Hepatocyte (in vitro differentiated cells): ENCODE measurements around the gene ITPRIPL2. TPM values are rescaled to one million over a fixed set of nuclear protein-coding genes. Genes with fewer than 3 reads are reported as not detected.

ENCODE experiments used
- DNase-seq: peaks from one replicate; pipeline ENCODE4 v3.0.0-alpha.2; 2016; ENCODE audit warnings: low spot score
- H2AFZ ChIP-seq: fragments of 200-600 bp; sonication (generic); 2 replicates; pipeline ENCODE4 v1.6.0; 2016; ENCODE audit warnings: antibody characterized with exemption, mild to moderate bottlenecking
- H3K27ac ChIP-seq: fragments of 200-600 bp; sonication (generic); 2 replicates; pipeline ENCODE4 v1.5.1; 2016; ENCODE audit warnings: mild to moderate bottlenecking
- H3K27me3 ChIP-seq: fragments of 200-600 bp; sonication (generic); 2 replicates; pipeline ENCODE4 v1.6.1; 2016
- H3K36me3 ChIP-seq: fragments of 200-600 bp; sonication (generic); replicated peaks from 2 replicates; pipeline ENCODE4 v1.5.1; 2016; ENCODE audit warnings: low read depth; ENCODE audit not compliant: insufficient read depth
- H3K4me1 ChIP-seq: fragments of 200-600 bp; sonication (generic); 2 replicates; pipeline ENCODE4 v1.5.1; 2016; ENCODE audit warnings: mild to moderate bottlenecking, moderate library complexity; ENCODE audit not compliant: insufficient read depth
- H3K4me2 ChIP-seq: fragments of 200-600 bp; sonication (generic); 2 replicates; pipeline ENCODE4 v1.6.0; 2016
- H3K4me3 ChIP-seq: fragments of 200-600 bp; sonication (generic); 2 replicates; pipeline ENCODE4 v1.5.1; 2016; ENCODE audit warnings: mild to moderate bottlenecking
- H3K79me2 ChIP-seq: fragments of 200-600 bp; sonication (generic); 2 replicates; pipeline ENCODE4 v1.6.0; 2017; ENCODE audit warnings: mild to moderate bottlenecking
- H3K9me2 ChIP-seq: fragments of 200-600 bp; sonication (generic); replicated peaks from 2 replicates; pipeline ENCODE4 v1.6.0; 2017; ENCODE audit warnings: mild to moderate bottlenecking; ENCODE audit not compliant: insufficient read depth
- H3K9me3 ChIP-seq: fragments of 200-600 bp; sonication (generic); 2 replicates; pipeline ENCODE4 v1.5.1; 2016; ENCODE audit warnings: low read depth, mild to moderate bottlenecking
- H4K20me1 ChIP-seq: fragments of 200-600 bp; sonication (generic); 2 replicates; pipeline ENCODE4 v1.6.0; 2016; ENCODE audit warnings: mild to moderate bottlenecking; ENCODE audit not compliant: insufficient read depth, poor library complexity, severe bottlenecking
- EZH2 ChIP-seq: fragments of 200-600 bp; sonication (generic); IDR thresholded peaks from 2 replicates; pipeline ENCODE4 v1.6.1; 2016; ENCODE audit warnings: antibody characterized with exemption, mild to moderate bottlenecking, borderline replicate concordance
- EZH2phosphoT487 ChIP-seq: fragments of 200-600 bp; sonication (generic); IDR thresholded peaks from one replicate; pipeline ENCODE4 v1.6.1; 2018; ENCODE audit warnings: antibody characterized with exemption, mild to moderate bottlenecking, low read depth, moderate library complexity; ENCODE audit not compliant: unreplicated experiment, severe bottlenecking
- WGBS: methylation state at CpG from one replicate; pipeline ENCODE4 v1.1.6; 2016; ENCODE audit warnings: low lambda C conversion rate; ENCODE audit errors: missing lambda C conversion rate; 5-methylcytosine and 5-hydroxymethylcytosine counted together
- polyA plus RNA-seq: library from polyadenylated mRNA; unstranded; fragments of >200 nt; fragmentation: Nextera tagmentation; extraction: Ambion mirVana; gene quantifications from 2 replicates; pipeline ENCODE4 v1.2.1, GENCODE V29; 2016
- total RNA-seq: library from RNA; depleted of rRNA; stranded (reverse); fragments of >200 nt; gene quantifications from 2 replicates; pipeline ENCODE4 v1.2.3, GENCODE V29; 2014
- TF ChIP-seq, protein P1 (sequence below): fragments of 200-600 bp; sonication (generic); IDR thresholded peaks from 2 replicates; pipeline ENCODE4 v1.5.1; 2016; ENCODE audit warnings: antibody characterized with exemption, mild to moderate bottlenecking; ENCODE audit not compliant: poor library complexity

Gene ITPRIPL2
- total and polyA plus RNA-seq, 2 experiments from 2014 or later, result 10.3 to 20.1 TPM

GRCh38 chr16:19086322-19087199 lies 27.2 kb upstream of the ITPRIPL2 start:
- Histone ChIP-seq H3K27ac (peak overlapping the region; percentile 31), H3K36me3 (peaks cover 3% of the 10 kb centered on the region), H3K4me3 (peak overlapping the region; percentile 29), H3K4me1 (peaks cover 10% of the 10 kb centered on the region), H3K27me3 (no peaks in the 10 kb centered on the region), H3K9me2 (no peaks in the 10 kb centered on the region), H3K4me2 (peak overlapping the region; percentile 93), H2AFZ (peak overlapping the region; percentile 96), H4K20me1 (no peaks in the 10 kb centered on the region), H3K79me2 (no peaks in the 10 kb centered on the region), H3K9me3 (no peaks in the 10 kb centered on the region)
- peak; percentile 93 for DNase-seq
- TF ChIP-seq, protein P1, sequence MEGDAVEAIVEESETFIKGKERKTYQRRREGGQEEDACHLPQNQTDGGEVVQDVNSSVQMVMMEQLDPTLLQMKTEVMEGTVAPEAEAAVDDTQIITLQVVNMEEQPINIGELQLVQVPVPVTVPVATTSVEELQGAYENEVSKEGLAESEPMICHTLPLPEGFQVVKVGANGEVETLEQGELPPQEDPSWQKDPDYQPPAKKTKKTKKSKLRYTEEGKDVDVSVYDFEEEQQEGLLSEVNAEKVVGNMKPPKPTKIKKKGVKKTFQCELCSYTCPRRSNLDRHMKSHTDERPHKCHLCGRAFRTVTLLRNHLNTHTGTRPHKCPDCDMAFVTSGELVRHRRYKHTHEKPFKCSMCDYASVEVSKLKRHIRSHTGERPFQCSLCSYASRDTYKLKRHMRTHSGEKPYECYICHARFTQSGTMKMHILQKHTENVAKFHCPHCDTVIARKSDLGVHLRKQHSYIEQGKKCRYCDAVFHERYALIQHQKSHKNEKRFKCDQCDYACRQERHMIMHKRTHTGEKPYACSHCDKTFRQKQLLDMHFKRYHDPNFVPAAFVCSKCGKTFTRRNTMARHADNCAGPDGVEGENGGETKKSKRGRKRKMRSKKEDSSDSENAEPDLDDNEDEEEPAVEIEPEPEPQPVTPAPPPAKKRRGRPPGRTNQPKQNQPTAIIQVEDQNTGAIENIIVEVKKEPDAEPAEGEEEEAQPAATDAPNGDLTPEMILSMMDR, result peak; percentile 99
- TF ChIP-seq EZH2phosphoT487 (no peak), EZH2 (no peak)
- WGBS, result 16% methylated on average over 52 of the region's 52 CpGs

- H3K4me3 ChIP-seq, result no peak overlapping the region
- H3K9me2 ChIP-seq, result no peaks in the 10 kb centered on the region
- no peaks in the 10 kb centered on the region for H3K79me2 ChIP-seq
- peaks cover 14% of the 10 kb centered on the region for H3K4me1 ChIP-seq
- H3K4me2 ChIP-seq, result no peak overlapping the region
- H3K27ac ChIP-seq, result no peak overlapping the region
- H2AFZ ChIP-seq, result no peak overlapping the region
- DNase-seq, result no peak
- no peaks in the 10 kb centered on the region for H3K36me3 ChIP-seq
- TF ChIP-seq EZH2 (no peak), EZH2phosphoT487 (no peak)
- TF ChIP-seq, protein P1, result no peak
- no peaks in the 10 kb centered on the region for H3K27me3 ChIP-seq
- WGBS, result 93% methylated on average over 5 of the region's 5 CpGs
- no peaks in the 10 kb centered on the region for H3K9me3 ChIP-seq
- no peaks in the 10 kb centered on the region for H4K20me1 ChIP-seq
These were observed 25.3 kb upstream of the ITPRIPL2 start for GRCh38 chr16:19088341-19088916.

- H3K4me2 ChIP-seq, result no peak overlapping the region
- no peaks in the 10 kb centered on the region for H3K36me3 ChIP-seq
- TF ChIP-seq EZH2phosphoT487 (no peak), EZH2 (no peak)
- TF ChIP-seq, protein P1, result no peak
- H3K9me2 ChIP-seq, result no peaks in the 10 kb centered on the region
- H3K27me3 ChIP-seq, result no peaks in the 10 kb centered on the region
- H3K9me3 ChIP-seq, result no peaks in the 10 kb centered on the region
- no peak for DNase-seq
- H3K27ac ChIP-seq, result no peak overlapping the region
- H3K4me1 ChIP-seq, result peaks cover 21% of the 10 kb centered on the region
- WGBS, result 85% methylated on average over 3 of the region's 3 CpGs
- H3K4me3 ChIP-seq, result no peak overlapping the region
- no peaks in the 10 kb centered on the region for H4K20me1 ChIP-seq
- H2AFZ ChIP-seq, result no peak overlapping the region
- H3K79me2 ChIP-seq, result no peaks in the 10 kb centered on the region
These were observed 24.3 kb upstream of the ITPRIPL2 start for GRCh38 chr16:19089410-19089955.
